ENCODE data around the gene OTULIN.

GRCh38 chr5:14737291-14737690, 72.8 kb downstream of the OTULIN start:
- no peak for TF ChIP-seq FOXM1 (IDR thresholded peaks at IDR 0.05; ENCODE audit: borderline replicate concordance)
- no peak for TF ChIP-seq ARNT (IDR thresholded peaks at IDR 0.05)
- no peak for TF ChIP-seq PKNOX1 (IDR thresholded peaks at IDR 0.05)
- no peak for TF ChIP-seq FOXA1 (IDR thresholded peaks at IDR 0.05)
- TF ChIP-seq NFRKB (IDR thresholded peaks at IDR 0.05): no peak
- no peak for TF ChIP-seq BHLHE40 (IDR thresholded peaks at IDR 0.05; ENCODE audit: borderline replicate concordance)
- TF ChIP-seq SP1 (IDR thresholded peaks at IDR 0.05): no peak
- TF ChIP-seq SUZ12 (IDR thresholded peaks at IDR 0.05): no peak
- TF ChIP-seq CTBP1 (IDR thresholded peaks at IDR 0.05; ENCODE audit: borderline replicate concordance): no peak
- no peak for TF ChIP-seq FOXK2 (IDR thresholded peaks at IDR 0.05)
